Transverse colon (tissue), 4 donors: ENCODE results near the gene SUGCT. TPM values are rescaled to one million over a fixed set of nuclear protein-coding genes. Genes with fewer than 3 reads are reported as not detected.

Experiments used
- DNase-seq: peaks from one replicate; pipeline ENCODE4 v3.0.0-alpha.2; 2019
- H3K27ac ChIP-seq, 4 donors: fragments of 200-600 bp; sonication (generic); 2 replicates each; pipeline ENCODE4 v1.5.1; 2016 to 2018; ENCODE audit warnings: inconsistent platforms in 4 of 4
- H3K27me3 ChIP-seq: fragments of 200-600 bp; sonication (generic); 2 replicates; pipeline ENCODE4 v1.5.1; 2017; ENCODE audit warnings: inconsistent platforms
- H3K36me3 ChIP-seq, 4 donors: fragments of 200-600 bp; sonication (generic); 2 replicates each; pipeline ENCODE4 v1.5.1; 2017 to 2019; ENCODE audit warnings: inconsistent platforms in 4 of 4
- H3K4me1 ChIP-seq, 4 donors: fragments of 200-600 bp; sonication (generic); 2 replicates each; pipeline ENCODE4 v1.5.1; 2017 to 2020; ENCODE audit warnings: inconsistent platforms in 4 of 4
- H3K4me3 ChIP-seq, 4 donors: fragments of 200-600 bp; sonication (generic); 1 replicate in 1 of 4; 2 replicates in 3 of 4; pipeline versions ENCODE4 v1.5.1 to v1.6.1; 2017 to 2019; ENCODE audit warnings: inconsistent platforms in 4 of 4
- H3K9me3 ChIP-seq, 2 donors: fragments of 200-600 bp; sonication (generic); 2 replicates each; pipeline ENCODE4 v1.5.1; 2017 to 2019; ENCODE audit warnings: inconsistent platforms in 2 of 2
- EP300 ChIP-seq: sonication (generic); formaldehyde crosslinking; IDR thresholded peaks from one replicate; pipeline ENCODE4 v1.6.1; 2017; ENCODE audit warnings: antibody characterized with exemption, low read depth
- POLR2A ChIP-seq: fragments of 450-650 bp; IDR thresholded peaks from one replicate; pipeline ENCODE4 v1.6.1; 2016; ENCODE audit warnings: antibody characterized with exemption, mild to moderate bottlenecking, moderate library complexity
- POLR2AphosphoS5 ChIP-seq, 3 donors: sonication (generic); formaldehyde crosslinking; IDR thresholded peaks; one replicate each; pipeline ENCODE4 v1.6.1; 2016; ENCODE audit warnings: antibody characterized with exemption in 3 of 3
- WGBS, 2 donors: methylation state at CpG; one replicate each; pipeline ENCODE4 v1.1.5; 2018; ENCODE audit warnings: low coverage in 1 of 2; 5-methylcytosine and 5-hydroxymethylcytosine counted together
- in situ Hi-C, 4 donors: fragments of 200-750 bp; cut with MboI; loops; one replicate each; pipeline versions ENCODE4 v1.15.0 to v1.15.1; 2017; ENCODE audit warnings: low sequenced_read_pairs in 3 of 4, low pct_ligation_motif_present in 1 of 4, low pct_unique_long_range_greater_than_20kb in 1 of 4
- intact Hi-C: fragments of 100-400 bp; cut with DNase I; formaldehyde crosslinking; loops from one replicate; pipeline ENCODE4 v1.15.1; 2023; ENCODE audit warnings: low total_unique reads
- total RNA-seq, 4 donors: library from RNA; depleted of rRNA; stranded (reverse); fragments of >200 nt; gene quantifications; one replicate each; pipeline ENCODE4 v1.1.0, GENCODE V29; 2016
- TF ChIP-seq, protein P1 (sequence below), 5 experiments: fragments of 200-600 bp in 3 of 5; fragments of 450-650 bp in 2 of 5; sonication (generic) in 3 of 5; IDR thresholded peaks; 1 replicate in 2 of 5; 2 replicates in 3 of 5; pipeline ENCODE4 v1.5.1; 2016 to 2017; ENCODE audit warnings: antibody characterized with exemption in 5 of 5, inconsistent platforms in 3 of 5, mild to moderate bottlenecking in 2 of 5, moderate library complexity in 1 of 5

Gene SUGCT
- total RNA-seq, 4 donors from 2014 or later: 2.6 to 44.5 (median 15.9) TPM

DNA sequence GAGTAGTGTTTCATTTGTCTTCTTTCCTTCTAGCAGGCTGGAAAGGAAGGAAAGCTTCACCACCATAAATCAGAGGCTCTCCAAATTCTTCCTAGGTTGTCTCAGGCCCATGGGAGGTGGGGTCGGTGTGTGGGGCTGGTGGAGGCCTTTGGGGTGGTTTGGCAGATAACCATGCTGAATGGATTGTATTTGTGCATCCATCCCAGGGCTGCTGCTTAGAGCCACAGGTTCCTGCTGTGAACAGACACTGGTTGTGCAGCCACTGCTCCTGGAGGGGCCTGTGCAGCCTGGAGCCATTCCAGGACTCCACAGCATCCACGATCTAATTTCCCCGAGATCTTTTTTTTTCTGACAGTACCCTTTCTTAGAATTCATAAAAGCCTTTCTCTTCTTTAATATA is 741.8 kb downstream of the SUGCT start:
- intact Hi-C loops (no loop called here), in situ Hi-C loops (no loop called here)
- Histone ChIP-seq H3K36me3 (no peaks in the 10 kb centered on the region), H3K9me3 (no peaks in the 10 kb centered on the region), H3K4me1 (peaks cover 2 to 9% (median 4%) of the 10 kb centered on the region in 4 donors), H3K27me3 (no peaks in the 10 kb centered on the region), H3K27ac (no peak overlapping the region), H3K4me3 (no peak overlapping the region)
- 84 to 87% methylated on average over 3 of the region's 3 CpGs for WGBS, 2 donors
- TF ChIP-seq POLR2A (no peak), EP300 (no peak), POLR2AphosphoS5 (IDR thresholded peaks at IDR 0.05) (no peak)
- no peak for DNase-seq

DNA sequence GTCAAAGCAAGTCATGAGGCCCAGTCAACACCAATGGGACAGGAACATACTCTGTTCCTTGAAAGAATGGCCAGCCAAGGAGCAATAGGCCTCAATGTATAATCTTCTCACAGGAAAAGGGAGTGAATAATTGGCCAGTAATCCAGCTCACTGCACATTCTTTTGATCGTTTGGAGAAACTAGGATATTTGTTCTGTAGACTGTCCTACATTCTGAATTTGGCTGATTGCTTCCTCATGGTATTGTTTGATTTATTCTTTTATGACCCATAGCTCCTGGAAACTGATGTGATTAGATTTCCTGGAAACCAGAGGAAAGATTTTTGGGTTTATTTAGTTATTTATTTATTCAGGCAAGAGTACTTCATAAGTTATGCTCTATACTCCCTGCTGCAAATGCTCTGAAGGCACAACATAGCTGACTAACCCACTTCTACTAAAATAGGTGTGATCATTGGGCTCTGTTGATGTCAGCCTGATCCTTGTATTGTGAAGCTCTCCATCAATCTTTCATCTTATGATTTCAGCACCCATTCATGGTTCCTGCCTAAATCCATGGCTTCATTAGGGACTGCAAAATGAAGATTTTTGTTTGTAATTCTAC is 745.2 kb downstream of the SUGCT start:
- H3K27ac ChIP-seq: no peak overlapping the region
- 24 to 33% methylated on average over 1 of the region's 1 CpG for WGBS, 2 donors
- no peaks in the 10 kb centered on the region for H3K36me3 ChIP-seq
- H3K4me1 ChIP-seq: peaks cover 4 to 29% (median 8%) of the 10 kb centered on the region in 4 donors
- TF ChIP-seq, protein P1, sequence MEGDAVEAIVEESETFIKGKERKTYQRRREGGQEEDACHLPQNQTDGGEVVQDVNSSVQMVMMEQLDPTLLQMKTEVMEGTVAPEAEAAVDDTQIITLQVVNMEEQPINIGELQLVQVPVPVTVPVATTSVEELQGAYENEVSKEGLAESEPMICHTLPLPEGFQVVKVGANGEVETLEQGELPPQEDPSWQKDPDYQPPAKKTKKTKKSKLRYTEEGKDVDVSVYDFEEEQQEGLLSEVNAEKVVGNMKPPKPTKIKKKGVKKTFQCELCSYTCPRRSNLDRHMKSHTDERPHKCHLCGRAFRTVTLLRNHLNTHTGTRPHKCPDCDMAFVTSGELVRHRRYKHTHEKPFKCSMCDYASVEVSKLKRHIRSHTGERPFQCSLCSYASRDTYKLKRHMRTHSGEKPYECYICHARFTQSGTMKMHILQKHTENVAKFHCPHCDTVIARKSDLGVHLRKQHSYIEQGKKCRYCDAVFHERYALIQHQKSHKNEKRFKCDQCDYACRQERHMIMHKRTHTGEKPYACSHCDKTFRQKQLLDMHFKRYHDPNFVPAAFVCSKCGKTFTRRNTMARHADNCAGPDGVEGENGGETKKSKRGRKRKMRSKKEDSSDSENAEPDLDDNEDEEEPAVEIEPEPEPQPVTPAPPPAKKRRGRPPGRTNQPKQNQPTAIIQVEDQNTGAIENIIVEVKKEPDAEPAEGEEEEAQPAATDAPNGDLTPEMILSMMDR (IDR thresholded peaks at IDR 0.05): no peak
- TF ChIP-seq EP300 (no peak), POLR2A (no peak)
- no peak for DNase-seq
- no peak overlapping the region for H3K4me3 ChIP-seq
- intact Hi-C loops: no loop called here
- in situ Hi-C loops: no loop called here
- H3K9me3 ChIP-seq: no peaks in the 10 kb centered on the region
- no peaks in the 10 kb centered on the region for H3K27me3 ChIP-seq

DNA sequence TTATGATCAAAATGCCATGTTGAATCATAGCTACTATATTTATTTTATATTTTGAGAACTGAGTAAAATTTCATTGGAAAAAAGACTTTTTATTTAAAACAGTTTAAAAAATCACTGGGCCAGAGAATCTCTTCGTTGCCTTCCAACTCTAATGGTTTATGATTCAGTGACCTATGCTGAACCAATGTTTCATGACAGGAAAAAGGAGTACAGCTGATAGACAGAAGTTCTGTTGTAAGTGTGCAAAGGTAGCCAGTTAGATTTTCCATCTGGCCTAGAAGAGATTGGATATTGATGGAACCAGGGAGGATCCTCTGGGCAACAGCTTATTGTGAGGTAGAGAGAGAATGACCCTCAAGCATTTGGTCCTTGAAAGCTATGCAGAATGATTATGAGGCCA is 745.8 kb downstream of the SUGCT start:
- H3K27me3 ChIP-seq: no peaks in the 10 kb centered on the region
- WGBS, 2 donors: 33 to 50% methylated on average over 1 of the region's 1 CpG
- H3K4me1 ChIP-seq: peaks cover 4 to 29% (median 8%) of the 10 kb centered on the region in 4 donors
- in situ Hi-C loops: no loop called here
- H3K36me3 ChIP-seq: no peaks in the 10 kb centered on the region
- H3K4me3 ChIP-seq: no peak overlapping the region
- DNase-seq: no peak
- no peaks in the 10 kb centered on the region for H3K9me3 ChIP-seq
- TF ChIP-seq, protein P1 (IDR thresholded peaks at IDR 0.05): no peak
- no peak for TF ChIP-seq EP300
- TF ChIP-seq POLR2A: no peak
- no peak for TF ChIP-seq POLR2AphosphoS5 (IDR thresholded peaks at IDR 0.05)
- intact Hi-C loops: no loop called here
- no peak overlapping the region for H3K27ac ChIP-seq

DNA sequence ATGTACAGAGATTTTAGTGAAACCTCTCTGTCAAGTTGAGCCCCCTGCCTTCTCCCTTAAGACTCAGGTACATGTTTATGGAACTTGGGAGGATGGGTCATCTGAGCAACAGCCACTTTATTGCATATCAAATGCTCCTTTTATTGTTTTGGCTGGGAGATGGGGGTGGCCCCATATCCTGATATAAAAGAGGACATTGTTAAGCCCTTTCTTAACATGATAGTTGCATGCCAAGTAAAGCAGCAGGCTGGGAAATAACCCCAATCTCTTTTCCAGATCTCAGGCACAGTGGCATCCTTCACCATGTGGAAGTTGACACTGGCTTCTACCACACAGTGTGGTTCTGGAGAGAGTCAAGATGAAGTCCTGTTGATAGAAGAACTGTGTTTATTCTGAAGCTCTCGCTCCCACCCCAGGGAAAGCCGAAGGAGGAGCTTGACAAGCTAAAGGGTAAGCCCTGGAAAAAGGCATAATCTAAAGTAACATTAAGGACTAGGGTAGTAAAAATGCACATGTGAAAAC is 746.7 kb downstream of the SUGCT start:
- TF ChIP-seq EP300 (no peak), POLR2AphosphoS5 (IDR thresholded peaks at IDR 0.05) (no peak), POLR2A (no peak)
- TF ChIP-seq, protein P1 (IDR thresholded peaks at IDR 0.05): no peak
- Histone ChIP-seq H3K27me3 (no peaks in the 10 kb centered on the region), H3K36me3 (no peaks in the 10 kb centered on the region), H3K27ac (peak overlapping the region in 2 of 4 donors; percentile 3 to 52), H3K4me1 (peaks cover 4 to 29% (median 8%) of the 10 kb centered on the region in 4 donors), H3K9me3 (no peaks in the 10 kb centered on the region), H3K4me3 (no peak overlapping the region)
- no peak for DNase-seq
- intact Hi-C loops: no loop called here
- in situ Hi-C loops: no loop called here
- WGBS, 2 donors: 60% methylated on average over 2 of the region's 2 CpGs; no CpG with 5 or more reads in 1 of the 2 donors
